B cell (primary cell): ENCODE measurements around the gene DLG2.

Experiments
- CTCF ChIP-seq: fragments of 200-600 bp; IDR thresholded peaks from one replicate; pipeline ENCODE4 v1.8.0; 2022; ENCODE audit warnings: antibody characterized with exemption, mild to moderate bottlenecking
- EZH2 ChIP-seq: IDR thresholded peaks from 2 replicates; pipeline ENCODE4 v1.6.1; 2012; ENCODE audit warnings: borderline replicate concordance, low read depth, mild to moderate bottlenecking, moderate library complexity, low read length; ENCODE audit not compliant: insufficient read depth, poor library complexity, severe bottlenecking

- TF ChIP-seq CTCF: no peak
- TF ChIP-seq EZH2: no peak
Measured at GRCh38 chr11:84292955-84293354, 1334.2 kb downstream of the DLG2 start.
